Measurements from ENCODE around the gene ANAPC1.
"Not testable (repeated sequence)": the region's sequence is repeated elsewhere in the genome, so short reads cannot be mapped to it uniquely, and the experiment has no call there.

ANAPC1 gene

GRCh38 chr2:111830479-111830878, 53.5 kb downstream of the ANAPC1 start:
- in situ Hi-C loops (cut with HindIII; ENCODE audit: low sequenced_read_pairs), result not testable (repeated sequence)

GRCh38 chr2:111828217-111828766, 55.7 kb downstream of the ANAPC1 start:
- in situ Hi-C loops (cut with HindIII; ENCODE audit: low sequenced_read_pairs), result not testable (repeated sequence)

- in situ Hi-C loops (cut with HindIII; ENCODE audit: low sequenced_read_pairs), result not testable (repeated sequence)
These were observed 70.9 kb downstream of the ANAPC1 start for GRCh38 chr2:111812970-111813622.

GRCh38 chr2:111790633-111791032, 93.4 kb downstream of the ANAPC1 start:
- in situ Hi-C loops (cut with HindIII; ENCODE audit: low sequenced_read_pairs), result not testable (repeated sequence)

- in situ Hi-C loops (cut with HindIII; ENCODE audit: low sequenced_read_pairs), result not testable (repeated sequence)
These were observed 99.9 kb downstream of the ANAPC1 start for GRCh38 chr2:111784081-111784480.

- in situ Hi-C loops (cut with HindIII; ENCODE audit: low sequenced_read_pairs), result not testable (repeated sequence)
These were observed 101.8 kb downstream of the ANAPC1 start for GRCh38 chr2:111782195-111782594.

- in situ Hi-C loops (cut with HindIII; ENCODE audit: low sequenced_read_pairs), result not testable (repeated sequence)
These were observed 102.4 kb downstream of the ANAPC1 start for GRCh38 chr2:111781443-111782094.

- in situ Hi-C loops (cut with HindIII; ENCODE audit: low sequenced_read_pairs), result not testable (repeated sequence)
These were observed 106.8 kb downstream of the ANAPC1 start for GRCh38 chr2:111777155-111777554.

- in situ Hi-C loops (cut with HindIII; ENCODE audit: low sequenced_read_pairs), result not testable (repeated sequence)
These were observed 107.7 kb downstream of the ANAPC1 start for GRCh38 chr2:111776296-111776695.

GRCh38 chr2:111772180-111772579, 111.8 kb downstream of the ANAPC1 start:
- in situ Hi-C loops (cut with HindIII; ENCODE audit: low sequenced_read_pairs), result not testable (repeated sequence)

- in situ Hi-C loops (cut with HindIII; ENCODE audit: low sequenced_read_pairs), result not testable (repeated sequence)
These were observed 112.9 kb downstream of the ANAPC1 start for GRCh38 chr2:111770916-111771658.

- in situ Hi-C loops (cut with HindIII; ENCODE audit: low sequenced_read_pairs), result not testable (repeated sequence)
These were observed 115.5 kb downstream of the ANAPC1 start for GRCh38 chr2:111768266-111769190.

- in situ Hi-C loops (cut with HindIII; ENCODE audit: low sequenced_read_pairs), result not testable (repeated sequence)
These were observed 116.9 kb downstream of the ANAPC1 start for GRCh38 chr2:111767087-111767486.

GRCh38 chr2:111766295-111766694, 117.7 kb downstream of the ANAPC1 start:
- in situ Hi-C loops (cut with HindIII; ENCODE audit: low sequenced_read_pairs), result not testable (repeated sequence)

GRCh38 chr2:111764151-111764550, 119.8 kb downstream of the ANAPC1 start:
- in situ Hi-C loops (cut with HindIII; ENCODE audit: low sequenced_read_pairs), result not testable (repeated sequence)

- in situ Hi-C loops (cut with HindIII; ENCODE audit: low sequenced_read_pairs), result not testable (repeated sequence)
These were observed 123.2 kb downstream of the ANAPC1 start for GRCh38 chr2:111760697-111761284.

GRCh38 chr2:111752533-111752932, 131.5 kb downstream of the ANAPC1 start:
- in situ Hi-C loops (cut with HindIII; ENCODE audit: low sequenced_read_pairs), result not testable (repeated sequence)

- in situ Hi-C loops (cut with HindIII; ENCODE audit: low sequenced_read_pairs), result not testable (repeated sequence)
These were observed 133.4 kb downstream of the ANAPC1 start for GRCh38 chr2:111750641-111751040.

- in situ Hi-C loops (cut with HindIII; ENCODE audit: low sequenced_read_pairs), result not testable (repeated sequence)
These were observed 135.6 kb downstream of the ANAPC1 start for GRCh38 chr2:111748429-111748828.
